K562 (cell line): Measurements from ENCODE around the gene UBE3D. TPM values are rescaled to one million over a fixed set of nuclear protein-coding genes. Genes with fewer than 3 reads are reported as not detected.

ENCODE experiments used
- ATAC-seq: fragments of 200-7000 bp; cut with Tn5 transposase; 3 replicates; pipeline ENCODE4 v1.9.1; 2020; ENCODE audit warnings: moderate library complexity
- BruUV-seq: library from RNA; stranded (reverse); fragments of 400-500 nt; replicated peaks from 2 replicates; lab custom pipeline; 2021; lab: Mats Ljungman, UMichigan
- CTCF ChIA-PET: fragments of 300-600 bp; formaldehyde crosslinking; extraction: SDS; loops from one replicate; lab custom pipeline; 2021; ENCODE audit warnings: low intra/inter-chr PET ratio; lab: Yijun Ruan, JAX
- POLR2A ChIA-PET: fragments of 300-600, 350-650 bp; sonication (Branson Sonifier 250); formaldehyde crosslinking; extraction: SDS; loops from one replicate; lab custom pipeline; 2021; ENCODE audit warnings: antibody characterized with exemption, inconsistent platforms; lab: Yijun Ruan, JAX
- DNase-seq, 4 experiments: peaks; one replicate each; pipeline versions ENCODE4 v3.0.0 to v3.0.0-alpha.2; 2011 to 2018; ENCODE audit warnings: low spot score in 3 of 4, mixed read lengths in 3 of 4; ENCODE audit errors: extremely low read depth in 1 of 4
- FAIRE-seq: peaks from 2 replicates; lab custom pipeline; 2011; peaks lifted over from hg19 to GRCh38; lab: Jason Lieb, UNC
- H2AFZ ChIP-seq: 2 replicates; pipeline ENCODE4 v1.6.0; 2011; ENCODE audit warnings: low read depth, low read length, control low read depth, inconsistent platforms
- H3K27ac ChIP-seq: fragments of 200-600 bp; 3 replicates; pipeline ENCODE4 v1.8.0; 2011; ENCODE audit warnings: low read depth, mild to moderate bottlenecking, control low read depth, inconsistent platforms, low read length, moderate library complexity, mixed read lengths; ENCODE audit errors: extremely low read depth
- H3K27me3 ChIP-seq, 2 experiments: fragments of 300-600 bp in 1 of 2; 2 replicates in 1 of 2; 3 replicates in 1 of 2; pipeline versions ENCODE4 v1.6.0 to v1.8.0; 2011; ENCODE audit warnings: inconsistent platforms in 2 of 2, low read length in 2 of 2, mild to moderate bottlenecking in 1 of 2, mixed read lengths in 1 of 2, moderate library complexity in 1 of 2; ENCODE audit not compliant: control insufficient read depth in 2 of 2, insufficient read depth in 2 of 2
- H3K36me3 ChIP-seq: fragments of 300-600 bp; 3 replicates; pipeline ENCODE4 v1.8.0; 2011; ENCODE audit warnings: mild to moderate bottlenecking, low read length, inconsistent platforms; ENCODE audit not compliant: control insufficient read depth, insufficient read depth
- H3K4me1 ChIP-seq, 2 experiments: fragments of 200-600 bp in 1 of 2; replicated peaks in 1 of 2; 2 replicates in 1 of 2; 3 replicates in 1 of 2; pipeline versions ENCODE4 v1.5.1 to v1.8.0; 2011; ENCODE audit warnings: inconsistent platforms in 2 of 2, low read length in 2 of 2, mild to moderate bottlenecking in 1 of 2, mixed read lengths in 1 of 2, moderate library complexity in 1 of 2; ENCODE audit not compliant: control insufficient read depth in 2 of 2, insufficient read depth in 2 of 2
- H3K4me2 ChIP-seq: 2 replicates; pipeline ENCODE4 v1.6.1; 2011; ENCODE audit warnings: low read length, control low read depth, inconsistent platforms, mixed read lengths; ENCODE audit not compliant: insufficient read depth
- H3K4me3 ChIP-seq: fragments of 200-600 bp; sonication (generic), shearing (Covaris generic); 2 replicates; pipeline ENCODE4 v1.5.1; 2016; ENCODE audit warnings: control low read depth, inconsistent platforms
- H3K79me2 ChIP-seq: fragments of 200-600 bp; 3 replicates; pipeline ENCODE4 v1.8.0; 2011; ENCODE audit warnings: low read length, inconsistent platforms; ENCODE audit not compliant: control insufficient read depth, insufficient read depth
- H3K9ac ChIP-seq, 2 experiments: 2 replicates each; pipeline versions ENCODE4 v1.6.0 to v1.6.1; 2011; ENCODE audit warnings: low read depth in 2 of 2, low read length in 2 of 2, control low read depth in 1 of 2, inconsistent platforms in 1 of 2, mild to moderate bottlenecking in 1 of 2, mixed read lengths in 1 of 2; ENCODE audit not compliant: insufficient read depth in 1 of 2
- H3K9me1 ChIP-seq: one replicate; pipeline ENCODE4 v1.6.0; 2011; ENCODE audit warnings: inconsistent platforms, mild to moderate bottlenecking, low read length, moderate library complexity; ENCODE audit not compliant: control insufficient read depth, insufficient read depth
- H3K9me3 ChIP-seq: replicated peaks from 2 replicates; pipeline ENCODE4 v1.5.1; 2011; ENCODE audit warnings: low read depth, low read length, inconsistent platforms; ENCODE audit not compliant: control insufficient read depth, insufficient read depth
- H4K20me1 ChIP-seq: replicated peaks from 2 replicates; pipeline ENCODE4 v1.6.1; 2011; ENCODE audit warnings: low read length, inconsistent platforms, mixed read lengths; ENCODE audit not compliant: control insufficient read depth, insufficient read depth
- CBX5 ChIP-seq: IDR thresholded peaks from 2 replicates; pipeline ENCODE4 v1.6.1; 2014; ENCODE audit warnings: low read depth, borderline replicate concordance
- CREB3 ChIP-seq: fragments of 450-650 bp; conservative IDR thresholded peaks from 2 replicates; pipeline ENCODE4 v1.6.1; 2016; ENCODE audit warnings: missing genetic modification characterization, low read depth, mild to moderate bottlenecking, missing compliant biosample characterization, moderate library complexity
- E2F5 ChIP-seq: sonication (generic); formaldehyde crosslinking; IDR thresholded peaks from 2 replicates; pipeline ENCODE4 v1.8.0; 2022; ENCODE audit warnings: mild to moderate bottlenecking, missing genetic modification reagents
- EP400 ChIP-seq: fragments of 450-650 bp; IDR thresholded peaks from 2 replicates; pipeline ENCODE4 v1.6.1; 2017; ENCODE audit warnings: antibody characterized with exemption, mild to moderate bottlenecking, moderate library complexity
- KAT8 ChIP-seq: fragments of 450-650 bp; IDR thresholded peaks from 2 replicates; pipeline ENCODE4 v1.6.1; 2016; ENCODE audit warnings: low read depth, mild to moderate bottlenecking
- POLR2A ChIP-seq: fragments of 450-650 bp; conservative IDR thresholded peaks from 2 replicates; pipeline ENCODE4 v1.6.1; 2016
- WGBS: fragments of 100-300 bp; shearing (Covaris generic); methylation state at CpG from one replicate; pipeline ENCODE4 v1.1.6; 2016; ENCODE audit warnings: low coverage, mixed read lengths; ENCODE audit not compliant: insufficient coverage; ENCODE audit errors: missing lambda C conversion rate; 5-methylcytosine and 5-hydroxymethylcytosine counted together
- in situ Hi-C: fragments of 300-500 bp; cut with MboI; formaldehyde crosslinking; loops from 4 replicates; pipeline ENCODE4 v1.15.0; 2018; ENCODE audit warnings: inconsistent platforms, mixed read lengths
- intact Hi-C: fragments of 100-400 bp; cut with micrococcal nuclease; formaldehyde crosslinking; loops from 2 replicates; pipeline ENCODE4 v1.14.2; 2022
- polyA plus RNA-seq, 8 experiments: library from polyadenylated mRNA; depleted of rRNA in 4 of 8; stranded (reverse) in 5 of 8; unstranded in 3 of 8; fragments of >200 nt; fragmentation: Nextera tagmentation in 2 of 8; fragmentation: Illumina TruSeq in 1 of 8; extraction: Ambion mirVana in 2 of 8; extraction: Trizol in 1 of 8; gene quantifications; 2 replicates each; pipeline versions ENCODE4 v1.2.1 to v1.2.3, GENCODE V29; 2011 to 2014; ENCODE audit warnings: inconsistent platforms in 1 of 8, missing spikeins in 1 of 8
- total RNA-seq, 7 experiments: library from RNA; depleted of rRNA in 6 of 7; stranded (reverse); fragments of >200 nt in 6 of 7; fragmentation: Illumina TruSeq in 2 of 7; extraction: Trizol in 2 of 7; gene quantifications; 2 replicates each; pipeline versions ENCODE4 v1.2.1 to v1.2.3, GENCODE V29; 2011 to 2021; ENCODE audit warnings: low replicate concordance in 1 of 7
- TF ChIP-seq, protein P1 (sequence below): fragments of 250-450 bp; sonication (Bioruptor Pico); IDR thresholded peaks from 2 replicates; pipeline ENCODE4 v1.8.0; 2021; ENCODE audit warnings: moderate library complexity, mild to moderate bottlenecking, inconsistent platforms

UBE3D gene
- total and polyA plus RNA-seq, 9 of the 15 experiments (the other 6 are each of a cell fraction or from before 2014, with no cell fraction given) = 9.4 to 17.6 (median 11.9) TPM

- TF ChIP-seq, protein P1, sequence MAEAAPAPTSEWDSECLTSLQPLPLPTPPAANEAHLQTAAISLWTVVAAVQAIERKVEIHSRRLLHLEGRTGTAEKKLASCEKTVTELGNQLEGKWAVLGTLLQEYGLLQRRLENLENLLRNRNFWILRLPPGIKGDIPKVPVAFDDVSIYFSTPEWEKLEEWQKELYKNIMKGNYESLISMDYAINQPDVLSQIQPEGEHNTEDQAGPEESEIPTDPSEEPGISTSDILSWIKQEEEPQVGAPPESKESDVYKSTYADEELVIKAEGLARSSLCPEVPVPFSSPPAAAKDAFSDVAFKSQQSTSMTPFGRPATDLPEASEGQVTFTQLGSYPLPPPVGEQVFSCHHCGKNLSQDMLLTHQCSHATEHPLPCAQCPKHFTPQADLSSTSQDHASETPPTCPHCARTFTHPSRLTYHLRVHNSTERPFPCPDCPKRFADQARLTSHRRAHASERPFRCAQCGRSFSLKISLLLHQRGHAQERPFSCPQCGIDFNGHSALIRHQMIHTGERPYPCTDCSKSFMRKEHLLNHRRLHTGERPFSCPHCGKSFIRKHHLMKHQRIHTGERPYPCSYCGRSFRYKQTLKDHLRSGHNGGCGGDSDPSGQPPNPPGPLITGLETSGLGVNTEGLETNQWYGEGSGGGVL (CRISPR knock-in tag) = no peak
- TF ChIP-seq KAT8 = no peak
- TF ChIP-seq EP400 = no peak
- no peak for TF ChIP-seq E2F5
- TF ChIP-seq CREB3 (tag) = no peak
- no peak for TF ChIP-seq CBX5
- TF ChIP-seq POLR2A = no peak
- in situ Hi-C loops (no loop called here), intact Hi-C loops (no loop called here)
- DNase-seq = no peak
- Histone ChIP-seq H2AFZ (no peak overlapping the region), H3K9me3 (no peaks in the 10 kb centered on the region), H3K79me2 (no peaks in the 10 kb centered on the region), H3K36me3 (no peaks in the 10 kb centered on the region), H4K20me1 (no peaks in the 10 kb centered on the region), H3K4me1 (peaks cover 0 to 10% of the 10 kb centered on the region in 2 experiments; a peak in 3 of 5 replicates), H3K27ac (no peak overlapping the region), H3K4me3 (no peak overlapping the region), H3K27me3 (no peaks in the 10 kb centered on the region), H3K4me2 (no peak overlapping the region), H3K9me1 (no peaks in the 10 kb centered on the region), H3K9ac (no peak overlapping the region)
- 18% methylated on average over 4 of the region's 4 CpGs for WGBS
- no TSS peak for BruUV-seq
- ChIA-PET POLR2A (interaction anchor here (0.9 kb wide), 1 partner anchor 792 kb away, joined by 3 read pairs; no protein-coding TSS in a partner anchor), CTCF (no interaction called here)
- no peak for ATAC-seq
- no peak for FAIRE-seq
Measured at GRCh38 chr6:82877213-82878195, 188.1 kb downstream of the UBE3D start.
